Stimulated activated CD8-positive, alpha-beta memory T cell treated with anti-CD3 and anti-CD28 coated beads, Interleukin-15, amount 100 ng/mL, for 24 hours (primary cell): Measurements from ENCODE around the gene SH3BP5L.
A peak's percentile ranks its signal among the peaks of the same experiment; 100 is the strongest.

Experiments used
- DNase-seq: peaks from one replicate; pipeline ENCODE4 v3.0.0-alpha.2; 2020; ENCODE audit warnings: low read depth

SH3BP5L gene

GRCh38 chr1:248825909-248826760 is at the start of gene SH3BP5L:
TSS of gene SH3BP5L (minus strand) at chr1:248825915. CDS start at chr1:248824935, 980 bp downstream.
- DNase-seq, result peak; percentile 81

- peak; percentile 66 for DNase-seq
Observed at GRCh38 chr1:248873993-248874533, 48.3 kb upstream of the SH3BP5L start.

- peak; percentile 98 for DNase-seq
Observed at GRCh38 chr1:248873409-248873992, 47.8 kb upstream of the SH3BP5L start.

- DNase-seq, result peak; percentile 36
Observed at GRCh38 chr1:248872752-248873408, 47.2 kb upstream of the SH3BP5L start.

- no peak for DNase-seq
Observed at GRCh38 chr1:248871837-248872401, 46.2 kb upstream of the SH3BP5L start.

GRCh38 chr1:248862998-248863881 is 37.5 kb upstream of the SH3BP5L start:
- DNase-seq, result peak; percentile 50

- DNase-seq, result no peak
Observed at GRCh38 chr1:248862695-248862997, 36.9 kb upstream of the SH3BP5L start.

GRCh38 chr1:248861616-248862015 is 35.9 kb upstream of the SH3BP5L start:
- DNase-seq, result no peak

GRCh38 chr1:248860007-248860406 is 34.3 kb upstream of the SH3BP5L start:
- DNase-seq, result no peak

GRCh38 chr1:248858891-248859889 is 33.5 kb upstream of the SH3BP5L start, which contains the start of gene ZNF692:
TSS of gene ZNF692 (minus strand) at chr1:248859085. CDS start at chr1:248858309, 776 bp downstream.
- DNase-seq, result peak; percentile 90

GRCh38 chr1:248858096-248858890 is 32.6 kb upstream of the SH3BP5L start:
- no peak for DNase-seq

- no peak for DNase-seq
Observed at GRCh38 chr1:248857749-248858095, 32.0 kb upstream of the SH3BP5L start.

GRCh38 chr1:248857201-248857600 is 31.5 kb upstream of the SH3BP5L start:
- no peak for DNase-seq

- no peak for DNase-seq
Observed at GRCh38 chr1:248856176-248856575, 30.5 kb upstream of the SH3BP5L start.

- no peak for DNase-seq
Observed at GRCh38 chr1:248855580-248855979, 29.9 kb upstream of the SH3BP5L start.

- DNase-seq, result no peak
Observed at GRCh38 chr1:248853663-248854375, 28.1 kb upstream of the SH3BP5L start.

GRCh38 chr1:248852481-248853405 is 27.0 kb upstream of the SH3BP5L start:
- DNase-seq, result no peak

- no peak for DNase-seq
Observed at GRCh38 chr1:248851390-248851789, 25.7 kb upstream of the SH3BP5L start.
